ENCODE results near the gene USP19. TPM values are rescaled to one million over a fixed set of nuclear protein-coding genes. Genes with fewer than 3 reads are reported as not detected.

USP19 gene
- total RNA-seq, 3 donors from 2014 or later: 65.7 to 84.7 (median 82.6) TPM

DNA sequence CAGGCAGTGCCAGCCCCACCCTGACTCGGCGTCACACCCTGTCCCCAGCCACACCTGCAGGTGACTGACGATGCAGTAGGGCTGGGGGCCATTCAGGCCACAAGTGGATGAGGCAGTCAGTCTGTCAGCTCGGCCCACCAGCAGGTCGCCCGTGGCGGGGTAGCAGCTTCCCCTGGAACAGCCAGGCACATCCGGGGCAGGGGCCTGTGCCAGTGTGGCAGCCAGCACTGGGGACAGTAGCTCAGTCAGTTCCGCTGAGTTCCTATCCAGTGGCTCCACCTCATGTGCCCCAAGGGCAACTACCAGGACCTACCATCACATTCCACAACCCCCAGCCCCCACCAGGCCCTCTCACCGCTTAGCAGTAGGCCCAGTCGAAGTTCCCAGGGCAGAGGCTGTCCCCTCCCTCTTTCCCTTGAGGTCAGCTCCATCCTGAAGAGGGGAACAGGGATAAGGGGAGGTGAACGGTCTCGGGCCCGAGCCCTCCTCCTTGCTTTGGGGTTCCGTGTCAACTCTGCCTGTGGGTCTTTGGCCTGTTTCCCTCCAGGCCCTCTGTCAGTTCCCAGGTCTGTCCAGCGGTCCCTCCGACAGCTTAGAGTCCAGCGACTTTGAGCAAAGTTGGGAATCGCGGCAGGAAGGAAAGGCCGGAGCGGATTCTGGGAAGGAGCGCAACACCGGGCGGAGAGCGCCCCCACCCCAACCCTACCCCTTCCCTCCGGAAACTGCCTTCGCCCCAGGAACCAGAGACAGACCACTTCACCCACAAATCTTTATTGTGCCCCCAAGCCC, 12.0 kb upstream of the USP19 start, which contains the start of gene LAMB2:
LAMB2 (minus strand) TSS at position 614 of the 789 bp plus-strand sequence; CDS start at position 431, 183 bp downstream.
- H3K36me3 ChIP-seq (ENCODE audit: low read depth): no peaks in the 10 kb centered on the region
- peaks cover 10% of the 10 kb centered on the region for H3K4me1 ChIP-seq (ENCODE audit: low read depth)
- intact Hi-C loops (cut with DNase I, micrococcal nuclease): no loop called here
- H3K4me3 ChIP-seq: peak within 1 kb of the TSS; percentile 22
- DNase-seq (peak; percentile 72 to 81 (median 81)), ATAC-seq (peak; percentile 80)
- TF ChIP-seq, protein P1, sequence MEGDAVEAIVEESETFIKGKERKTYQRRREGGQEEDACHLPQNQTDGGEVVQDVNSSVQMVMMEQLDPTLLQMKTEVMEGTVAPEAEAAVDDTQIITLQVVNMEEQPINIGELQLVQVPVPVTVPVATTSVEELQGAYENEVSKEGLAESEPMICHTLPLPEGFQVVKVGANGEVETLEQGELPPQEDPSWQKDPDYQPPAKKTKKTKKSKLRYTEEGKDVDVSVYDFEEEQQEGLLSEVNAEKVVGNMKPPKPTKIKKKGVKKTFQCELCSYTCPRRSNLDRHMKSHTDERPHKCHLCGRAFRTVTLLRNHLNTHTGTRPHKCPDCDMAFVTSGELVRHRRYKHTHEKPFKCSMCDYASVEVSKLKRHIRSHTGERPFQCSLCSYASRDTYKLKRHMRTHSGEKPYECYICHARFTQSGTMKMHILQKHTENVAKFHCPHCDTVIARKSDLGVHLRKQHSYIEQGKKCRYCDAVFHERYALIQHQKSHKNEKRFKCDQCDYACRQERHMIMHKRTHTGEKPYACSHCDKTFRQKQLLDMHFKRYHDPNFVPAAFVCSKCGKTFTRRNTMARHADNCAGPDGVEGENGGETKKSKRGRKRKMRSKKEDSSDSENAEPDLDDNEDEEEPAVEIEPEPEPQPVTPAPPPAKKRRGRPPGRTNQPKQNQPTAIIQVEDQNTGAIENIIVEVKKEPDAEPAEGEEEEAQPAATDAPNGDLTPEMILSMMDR (IDR thresholded peaks at IDR 0.05): no peak
- no peaks in the 10 kb centered on the region for H3K9me3 ChIP-seq

DNA sequence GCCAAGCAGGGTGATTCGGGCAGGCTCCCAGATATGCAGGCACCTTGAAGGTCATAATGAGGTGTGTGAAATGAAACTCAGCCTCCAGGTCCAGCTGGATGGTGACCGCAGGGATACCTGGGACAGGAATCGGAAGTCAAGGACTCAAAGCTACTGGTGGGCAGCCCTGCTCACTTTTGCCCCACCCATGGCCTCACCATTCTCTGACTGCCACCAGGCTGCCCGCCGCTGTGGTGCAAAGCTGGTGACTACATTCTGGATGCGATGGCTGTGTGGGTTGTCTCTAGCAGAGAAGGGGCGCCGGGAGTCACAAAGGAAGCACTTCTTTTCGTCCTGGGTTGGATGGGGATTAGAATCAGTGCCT, 11.4 kb upstream of the USP19 start:
- ATAC-seq (no peak), DNase-seq (no peak)
- TF ChIP-seq, protein P1 (IDR thresholded peaks at IDR 0.05): no peak
- intact Hi-C loops (cut with DNase I, micrococcal nuclease): no loop called here
- peaks cover 10% of the 10 kb centered on the region for H3K4me1 ChIP-seq (ENCODE audit: low read depth)
- H3K36me3 ChIP-seq (ENCODE audit: low read depth): no peaks in the 10 kb centered on the region
- no peaks in the 10 kb centered on the region for H3K9me3 ChIP-seq
- peak overlapping the region; percentile 22 for H3K4me3 ChIP-seq

DNA sequence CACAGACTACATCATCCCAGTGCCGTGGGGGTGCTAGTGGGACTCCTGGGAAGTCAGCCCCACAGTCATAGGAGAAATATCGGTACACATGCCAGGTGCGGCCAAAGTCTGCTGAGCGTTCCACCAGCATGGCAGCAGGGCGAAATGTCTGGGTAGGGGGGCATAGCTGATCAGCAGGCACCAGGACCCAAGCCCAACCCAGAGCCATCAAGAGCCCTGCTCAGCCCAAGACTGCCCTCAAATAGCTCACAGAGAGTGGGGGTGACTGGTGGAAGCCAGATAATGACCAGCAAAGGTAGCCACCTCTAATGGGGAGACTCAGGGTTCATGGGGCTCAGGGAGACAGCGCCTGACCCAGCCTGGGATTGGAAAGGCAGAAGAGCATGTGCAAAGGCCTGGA, 11.0 kb upstream of the USP19 start:
- TF ChIP-seq, protein P1 (IDR thresholded peaks at IDR 0.05): no peak
- ATAC-seq (no peak), DNase-seq (no peak)
- H3K9me3 ChIP-seq: no peaks in the 10 kb centered on the region
- intact Hi-C loops (cut with DNase I, micrococcal nuclease): no loop called here
- H3K36me3 ChIP-seq (ENCODE audit: low read depth): no peaks in the 10 kb centered on the region
- no peak overlapping the region for H3K4me3 ChIP-seq
- peaks cover 10% of the 10 kb centered on the region for H3K4me1 ChIP-seq (ENCODE audit: low read depth)

DNA sequence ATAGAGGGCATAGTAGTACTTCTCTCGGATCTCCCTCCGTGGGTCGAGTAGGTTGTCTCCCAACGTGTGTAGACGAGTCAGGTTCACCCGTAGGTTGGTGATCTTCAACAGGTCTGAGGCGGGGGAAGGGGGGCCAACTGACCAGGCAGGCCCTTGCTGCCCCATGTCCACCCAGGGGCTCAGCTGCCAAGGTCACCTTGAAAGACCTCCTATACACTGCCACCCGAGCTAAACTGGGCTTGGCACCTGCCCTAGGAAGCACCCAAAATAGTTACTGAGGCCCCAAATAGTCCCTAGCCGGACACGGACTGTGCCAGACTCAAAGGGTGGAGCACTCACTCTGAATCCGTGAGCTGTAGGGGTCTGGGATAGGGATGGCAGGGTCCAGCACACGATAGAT, 10.4 kb upstream of the USP19 start:
- H3K9me3 ChIP-seq: no peaks in the 10 kb centered on the region
- intact Hi-C loops (cut with DNase I, micrococcal nuclease): no loop called here
- DNase-seq: no peak
- TF ChIP-seq, protein P1 (IDR thresholded peaks at IDR 0.05): no peak
- peaks cover 10% of the 10 kb centered on the region for H3K4me1 ChIP-seq (ENCODE audit: low read depth)
- no peak overlapping the region for H3K4me3 ChIP-seq
- no peaks in the 10 kb centered on the region for H3K36me3 ChIP-seq (ENCODE audit: low read depth)
- ATAC-seq: no peak

DNA sequence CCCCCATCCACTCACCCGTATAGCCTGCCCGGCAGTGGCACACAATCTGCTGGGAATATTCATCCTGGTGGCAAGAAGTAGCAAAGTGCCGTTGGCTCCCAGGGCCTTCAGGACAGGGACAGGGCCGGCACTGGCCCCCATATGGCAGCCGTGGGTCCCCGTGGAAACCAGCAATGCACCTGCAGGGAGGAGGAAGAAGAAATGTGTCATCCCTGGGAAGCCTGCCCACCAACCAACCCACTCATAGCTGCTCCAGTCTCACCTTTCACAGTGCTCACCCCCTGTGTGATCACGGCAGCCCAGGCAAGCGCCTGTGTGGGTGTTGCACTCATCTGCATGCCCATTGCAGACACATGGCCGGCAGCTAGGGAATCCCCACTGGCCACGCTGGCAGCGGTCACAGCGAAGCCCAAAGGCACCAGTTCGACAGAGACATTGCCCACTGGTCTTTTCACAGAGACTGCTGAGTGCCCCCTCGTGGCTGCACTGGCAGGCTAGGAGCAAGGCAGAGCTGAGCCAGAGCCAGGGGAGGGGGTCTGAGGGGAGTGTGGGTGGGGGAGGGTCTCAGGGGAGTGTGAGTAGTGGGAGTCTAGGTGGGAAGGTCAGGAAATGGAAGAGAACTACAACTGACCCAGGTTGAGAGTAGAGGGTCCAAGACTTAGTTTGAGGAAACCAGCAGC, 4.5 kb upstream of the USP19 start:
- Histone ChIP-seq H3K4me3 (no peak overlapping the region), H3K36me3 (ENCODE audit: low read depth) (no peaks in the 10 kb centered on the region), H3K4me1 (ENCODE audit: low read depth) (peaks cover 6% of the 10 kb centered on the region), H3K9me3 (no peaks in the 10 kb centered on the region)
- intact Hi-C loops (cut with DNase I, micrococcal nuclease): no loop called here
- TF ChIP-seq, protein P1 (IDR thresholded peaks at IDR 0.05): no peak
- DNase-seq (no peak), ATAC-seq (no peak)
